Stimulated activated CD4-positive, alpha-beta T cell treated with anti-CD3 and anti-CD28 coated beads, Interleukin-2, amount 100 ng/mL, for 4 hours (primary cell): ENCODE results near the gene DOP1A.

Experiments used
- DNase-seq: peaks from one replicate; pipeline ENCODE4 v3.0.0-alpha.2; 2020; ENCODE audit warnings: low read depth

DOP1A gene

DNA sequence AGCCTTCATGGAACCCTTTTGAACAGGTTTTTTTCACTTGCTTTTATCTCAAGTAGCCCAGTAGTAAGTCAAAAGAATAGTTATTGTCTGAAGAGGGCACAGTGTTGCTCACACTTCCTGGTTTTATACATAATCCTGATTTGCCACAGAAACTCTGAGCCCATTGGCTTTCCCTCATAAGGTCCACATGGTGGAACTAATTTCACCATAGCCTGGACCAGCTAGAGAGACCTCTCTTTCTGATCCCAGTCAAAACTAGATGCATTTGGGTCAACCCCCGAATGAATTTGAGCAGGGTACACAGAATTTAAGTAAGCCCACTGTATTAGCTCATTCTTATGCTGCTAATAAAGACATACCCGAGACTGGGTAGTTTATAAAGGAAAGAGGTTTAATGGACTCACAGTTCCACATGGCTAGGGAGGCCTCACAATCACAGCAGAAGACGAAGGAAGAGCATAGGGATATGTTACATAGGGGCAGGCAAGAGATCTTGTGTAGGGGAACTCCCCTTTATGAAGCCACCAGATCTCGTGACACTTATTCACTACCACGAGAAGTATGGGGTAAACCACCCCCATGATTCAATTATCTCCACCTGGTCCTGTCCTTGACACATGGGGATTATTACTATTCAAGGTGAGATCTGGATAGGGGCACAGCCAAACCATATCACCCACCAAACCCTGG lies 131.8 kb downstream of the DOP1A start:
- DNase-seq = no peak

DNA sequence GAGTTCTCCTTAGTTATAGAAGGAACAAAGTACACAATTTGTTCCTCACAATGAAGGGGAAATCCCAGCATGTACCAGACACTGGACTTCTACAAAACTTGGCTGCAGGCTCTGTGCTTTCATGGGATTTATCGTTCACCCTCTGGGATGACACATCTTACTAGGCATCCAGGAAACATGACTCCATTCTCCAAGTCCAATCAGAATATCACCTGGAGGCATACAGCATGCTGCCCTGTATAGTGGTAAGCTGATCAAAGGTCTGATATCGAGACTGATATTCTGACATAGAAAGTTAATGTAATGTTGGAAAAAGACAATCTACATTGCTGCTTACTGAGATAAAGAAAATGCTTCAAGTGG lies 132.4 kb downstream of the DOP1A start:
- DNase-seq = no peak

DNA sequence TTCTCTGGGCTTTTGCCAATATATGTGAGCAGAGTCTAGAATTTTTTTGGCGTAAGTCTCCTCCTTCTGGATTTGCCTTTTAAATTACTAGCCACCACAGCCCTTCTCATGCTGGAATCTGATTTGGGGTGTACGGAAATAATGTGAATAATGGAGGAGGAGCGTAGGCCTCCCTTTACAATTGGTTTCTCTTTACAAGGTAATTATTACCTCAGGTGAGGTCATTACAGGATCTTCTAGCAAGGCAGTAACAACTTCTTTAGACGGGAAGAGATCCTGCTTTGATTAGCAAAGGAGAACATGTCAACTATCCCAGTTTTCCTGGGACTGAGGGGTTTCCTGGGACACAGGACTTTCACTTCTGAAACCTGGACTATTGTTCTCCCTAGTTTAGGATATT lies 134.6 kb downstream of the DOP1A start:
- no peak for DNase-seq

DNA sequence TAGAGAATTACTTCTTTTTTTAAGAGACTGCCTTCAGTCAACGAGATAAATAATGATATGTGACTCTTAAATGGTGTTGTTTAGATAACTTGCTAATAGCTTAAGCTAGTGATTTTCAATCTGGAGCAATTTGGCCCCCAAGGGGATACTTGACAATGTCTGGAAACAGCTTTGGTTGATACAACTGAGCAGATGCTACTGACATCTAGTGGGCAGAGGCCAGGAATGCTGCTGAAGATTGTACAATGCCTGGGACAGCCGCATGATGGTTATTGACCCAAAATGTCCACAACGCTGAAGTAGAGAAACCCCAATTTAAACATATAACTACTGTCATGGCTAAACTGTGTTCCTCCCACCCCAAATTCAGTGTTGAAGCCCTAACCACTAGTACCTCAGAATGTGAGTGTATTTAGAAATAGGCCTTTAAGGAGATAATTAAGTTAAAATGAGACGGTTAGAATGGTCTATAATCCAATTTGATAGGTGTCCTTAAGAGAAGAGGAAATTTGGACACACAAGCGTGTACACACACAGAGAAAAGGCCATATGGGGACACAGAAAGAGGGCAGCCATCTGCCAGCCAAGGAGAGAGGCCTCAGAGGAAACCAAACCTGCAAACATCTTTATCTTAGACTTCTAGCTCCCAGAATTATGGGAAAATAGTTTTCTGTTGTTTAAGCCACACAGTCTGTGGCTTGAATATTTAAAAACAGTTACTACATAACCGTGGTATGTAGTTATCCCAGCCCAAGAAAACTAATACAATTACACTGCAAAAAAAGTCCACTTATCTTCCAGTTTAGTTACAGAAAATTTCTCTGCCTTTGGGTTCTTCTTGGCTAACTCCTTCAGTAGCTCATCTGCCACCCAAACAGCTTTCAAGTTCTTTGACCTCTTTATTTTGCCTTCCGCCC lies 147.9 kb downstream of the DOP1A start:
- peak; percentile 28 for DNase-seq

DNA sequence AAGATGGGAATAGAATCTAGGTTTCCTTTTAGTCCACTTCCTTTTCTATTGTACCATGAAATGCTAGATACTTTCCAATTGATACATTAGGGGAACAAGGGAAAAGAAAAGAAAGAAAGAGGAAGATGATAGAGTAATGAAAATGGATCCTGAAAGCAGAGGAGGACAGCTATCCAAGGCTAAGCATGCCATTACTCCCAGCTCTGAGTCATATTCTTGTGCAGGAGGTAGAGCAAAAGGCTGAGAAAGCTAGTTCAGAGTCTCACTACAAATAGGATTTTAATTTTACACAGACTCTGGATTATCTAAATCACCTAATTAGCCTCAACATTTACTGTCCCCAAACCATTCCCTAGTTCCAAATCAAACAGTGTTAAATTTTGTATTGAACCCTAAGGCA lies 149.3 kb downstream of the DOP1A start:
- no peak for DNase-seq
